ENCODE measurements around the gene HOXC10.

HOXC10 gene

DNA sequence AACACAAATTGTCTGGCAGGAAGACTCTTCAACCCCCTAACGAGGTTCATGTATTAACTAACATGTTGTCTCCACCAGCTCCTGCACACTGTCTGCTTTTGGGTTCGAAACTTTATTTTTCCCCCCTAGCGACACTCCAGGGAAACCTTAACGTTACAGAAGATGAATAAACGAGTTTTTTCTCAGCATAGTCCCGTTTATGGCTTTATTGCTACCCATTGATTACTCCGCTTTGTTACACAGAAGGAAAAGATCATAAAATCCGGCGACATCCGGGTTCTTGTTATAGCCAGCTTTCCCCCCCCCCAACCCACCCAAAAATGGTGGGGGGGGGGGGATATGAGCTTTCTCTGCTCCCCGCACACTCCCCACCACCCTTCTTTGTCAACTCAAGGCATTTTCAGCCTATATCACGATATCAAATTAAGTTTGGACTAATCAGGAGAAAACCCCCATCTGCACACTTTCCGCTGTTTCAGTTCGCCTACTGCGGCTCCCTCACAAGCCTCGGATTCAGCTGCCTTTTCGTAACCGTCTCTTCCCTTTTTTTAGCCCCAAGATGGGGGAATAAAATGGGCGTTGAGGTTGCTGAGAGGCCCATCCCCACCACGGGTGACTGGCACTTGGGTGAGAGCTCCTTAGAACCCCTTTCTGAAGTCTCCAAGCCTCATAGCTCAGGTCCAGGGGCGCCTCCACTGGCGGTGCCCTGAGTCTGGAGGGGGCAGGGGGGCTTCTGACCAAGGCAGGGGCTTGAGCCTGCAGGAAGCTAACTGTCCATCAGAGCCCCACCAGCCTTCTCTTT, 41.9 kb downstream of the HOXC10 start:
- H4K20me1 ChIP-seq = peaks cover 0 to 95% (median 80%) of the 10 kb centered on the region in 11 experiments; a peak in 17 of 22 replicates
- no peaks in the 10 kb centered on the region for H3K4me1 ChIP-seq
- H3K9me3 ChIP-seq (replicated peaks in 1 of 11) = peaks cover 0 to 14% (median 10%) of the 10 kb centered on the region in 11 experiments; a peak in 15 of 22 replicates
- TF ChIP-seq Cebpa-rat (IDR thresholded peaks at IDR 0.05) = no peak
- no peak overlapping the region for H3K27ac ChIP-seq
- H3K4me2 ChIP-seq = no peak overlapping the region
- H3K27me3 ChIP-seq = peaks cover 100% of the 10 kb centered on the region in 11 experiments
- H3K36me3 ChIP-seq = no peaks in the 10 kb centered on the region
- H3K9ac ChIP-seq = no peak overlapping the region
- no peak overlapping the region for H3K4me3 ChIP-seq

DNA sequence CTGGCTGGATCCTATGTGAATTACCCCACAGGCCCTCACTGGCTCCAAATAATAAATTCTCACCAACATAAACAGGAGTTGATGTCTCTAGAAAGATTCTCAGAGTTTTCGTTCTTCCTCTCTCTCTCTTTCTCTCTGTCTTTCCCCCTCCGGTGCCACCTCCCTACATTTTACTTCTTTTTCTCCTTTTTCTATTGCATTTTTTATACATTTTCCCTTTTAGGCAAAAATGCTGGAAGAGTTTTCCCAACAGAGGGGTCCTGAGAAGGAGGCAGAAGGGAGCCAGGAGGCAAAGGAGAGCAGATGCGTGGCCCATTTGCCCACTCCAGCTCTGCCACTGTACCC, 42.5 kb downstream of the HOXC10 start:
- no peak for TF ChIP-seq Cebpa-rat (IDR thresholded peaks at IDR 0.05)
- H3K27ac ChIP-seq = no peak overlapping the region
- H3K4me2 ChIP-seq = no peak overlapping the region
- H3K27me3 ChIP-seq = peaks cover 100% of the 10 kb centered on the region in 11 experiments
- no peak overlapping the region for H3K9ac ChIP-seq
- peaks cover 0 to 91% (median 78%) of the 10 kb centered on the region in 11 experiments; a peak in 17 of 22 replicates for H4K20me1 ChIP-seq
- peaks cover 5 to 20% (median 16%) of the 10 kb centered on the region in 11 experiments; a peak in 21 of 22 replicates for H3K9me3 ChIP-seq (replicated peaks in 1 of 11)
- H3K4me1 ChIP-seq = no peaks in the 10 kb centered on the region
- no peak overlapping the region for H3K4me3 ChIP-seq
- H3K36me3 ChIP-seq = no peaks in the 10 kb centered on the region

DNA sequence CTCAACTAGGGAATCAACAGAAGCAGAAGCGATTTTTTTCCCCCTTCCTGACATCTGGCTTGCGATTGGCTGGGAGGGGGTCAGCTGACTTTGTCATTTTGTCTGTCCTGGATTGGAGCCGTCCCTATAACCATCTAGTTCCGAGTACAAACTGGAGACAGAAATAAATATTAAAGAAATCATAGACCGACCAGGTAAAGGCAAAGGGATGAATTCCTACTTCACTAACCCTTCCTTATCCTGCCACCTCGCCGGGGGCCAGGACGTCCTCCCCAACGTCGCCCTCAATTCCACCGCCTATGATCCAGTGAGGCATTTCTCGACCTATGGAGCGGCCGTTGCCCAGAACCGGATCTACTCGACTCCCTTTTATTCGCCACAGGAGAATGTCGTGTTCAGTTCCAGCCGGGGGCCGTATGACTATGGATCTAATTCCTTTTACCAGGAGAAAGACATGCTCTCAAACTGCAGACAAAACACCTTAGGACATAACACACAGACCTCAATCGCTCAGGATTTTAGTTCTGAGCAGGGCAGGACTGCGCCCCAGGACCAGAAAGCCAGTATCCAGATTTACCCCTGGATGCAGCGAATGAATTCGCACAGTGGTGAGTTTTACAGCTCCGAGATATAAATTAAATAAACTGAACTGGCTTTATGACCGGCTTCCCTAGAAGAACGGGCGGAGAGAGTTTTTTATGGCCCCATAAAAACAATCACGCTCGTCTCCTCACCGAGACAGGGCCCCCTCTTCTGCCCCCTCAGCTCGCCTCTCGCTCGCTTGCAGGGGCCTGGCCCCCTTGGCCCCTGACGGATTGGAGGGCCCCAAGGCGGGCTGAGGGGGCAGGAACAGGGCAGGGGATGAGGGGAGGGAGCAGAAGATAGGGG, 43.6 kb downstream of the HOXC10 start, which contains the start of gene HOXC6:
HOXC6 (plus strand) TSS at position 127 of the 888 bp plus-strand sequence; CDS start at position 209, 82 bp downstream.
- Histone ChIP-seq H4K20me1 (peaks cover 0 to 87% (median 67%) of the 10 kb centered on the region in 11 experiments; a peak in 16 of 22 replicates), H3K9me3 (replicated peaks in 1 of 11) (peaks cover 17 to 31% (median 27%) of the 10 kb centered on the region in 11 experiments), H3K27ac (no peak within 1 kb of the TSS), H3K36me3 (no peaks in the 10 kb centered on the region), H3K4me1 (no peaks in the 10 kb centered on the region), H3K9ac (no peak within 1 kb of the TSS), H3K4me2 (no peak within 1 kb of the TSS), H3K4me3 (no peak within 1 kb of the TSS), H3K27me3 (peaks cover 100% of the 10 kb centered on the region in 11 experiments)
- no peak for TF ChIP-seq Cebpa-rat (IDR thresholded peaks at IDR 0.05)

DNA sequence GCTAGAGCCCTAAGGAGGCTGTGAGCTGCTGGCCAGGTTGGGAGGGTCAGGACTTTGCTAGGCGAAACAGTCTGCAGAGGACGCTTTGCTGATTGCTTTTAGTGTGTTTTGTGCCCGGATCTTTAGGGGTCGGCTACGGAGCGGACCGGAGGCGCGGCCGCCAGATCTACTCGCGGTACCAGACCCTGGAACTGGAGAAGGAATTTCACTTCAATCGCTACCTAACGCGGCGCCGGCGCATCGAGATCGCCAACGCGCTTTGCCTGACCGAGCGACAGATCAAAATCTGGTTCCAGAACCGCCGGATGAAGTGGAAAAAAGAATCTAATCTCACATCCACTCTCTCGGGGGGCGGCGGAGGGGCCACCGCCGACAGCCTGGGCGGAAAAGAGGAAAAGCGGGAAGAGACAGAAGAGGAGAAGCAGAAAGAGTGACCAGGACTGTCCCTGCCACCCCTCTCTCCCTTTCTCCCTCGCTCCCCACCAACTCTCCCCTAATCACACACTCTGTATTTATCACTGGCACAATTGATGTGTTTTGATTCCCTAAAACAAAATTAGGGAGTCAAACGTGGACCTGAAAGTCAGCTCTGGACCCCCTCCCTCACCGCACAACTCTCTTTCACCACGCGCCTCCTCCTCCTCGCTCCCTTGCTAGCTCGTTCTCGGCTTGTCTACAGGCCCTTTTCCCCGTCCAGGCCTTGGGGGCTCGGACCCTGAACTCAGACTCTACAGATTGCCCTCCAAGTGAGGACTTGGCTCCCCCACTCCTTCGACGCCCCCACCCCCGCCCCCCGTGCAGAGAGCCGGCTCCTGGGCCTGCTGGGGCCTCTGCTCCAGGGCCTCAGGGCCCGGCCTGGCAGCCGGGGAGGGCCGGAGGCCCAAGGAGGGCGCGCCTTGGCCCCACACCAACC, 44.8 kb downstream of the HOXC10 start:
- H4K20me1 ChIP-seq = peaks cover 0 to 86% (median 62%) of the 10 kb centered on the region in 11 experiments; a peak in 17 of 22 replicates
- H3K27me3 ChIP-seq = peaks cover 100% of the 10 kb centered on the region in 11 experiments
- H3K4me3 ChIP-seq = no peak overlapping the region
- no peak overlapping the region for H3K4me2 ChIP-seq
- no peaks in the 10 kb centered on the region for H3K4me1 ChIP-seq
- H3K9me3 ChIP-seq (replicated peaks in 1 of 11) = peaks cover 17 to 43% (median 27%) of the 10 kb centered on the region in 11 experiments
- TF ChIP-seq Cebpa-rat (IDR thresholded peaks at IDR 0.05) = no peak
- H3K27ac ChIP-seq = no peak overlapping the region
- no peak overlapping the region for H3K9ac ChIP-seq
- H3K36me3 ChIP-seq = no peaks in the 10 kb centered on the region

DNA sequence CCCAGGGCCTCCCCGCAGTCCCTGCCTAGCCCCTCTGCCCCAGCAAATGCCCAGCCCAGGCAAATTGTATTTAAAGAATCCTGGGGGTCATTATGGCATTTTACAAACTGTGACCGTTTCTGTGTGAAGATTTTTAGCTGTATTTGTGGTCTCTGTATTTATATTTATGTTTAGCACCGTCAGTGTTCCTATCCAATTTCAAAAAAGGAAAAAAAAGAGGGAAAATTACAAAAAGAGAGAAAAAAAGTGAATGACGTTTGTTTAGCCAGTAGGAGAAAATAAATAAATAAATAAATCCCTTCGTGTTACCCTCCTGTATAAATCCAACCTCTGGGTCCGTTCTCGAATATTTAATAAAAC, 45.5 kb downstream of the HOXC10 start:
- no peak overlapping the region for H3K9ac ChIP-seq
- no peak overlapping the region for H3K4me2 ChIP-seq
- no peak for TF ChIP-seq Cebpa-rat (IDR thresholded peaks at IDR 0.05)
- no peak overlapping the region for H3K4me3 ChIP-seq
- H3K4me1 ChIP-seq = no peaks in the 10 kb centered on the region
- peaks cover 0 to 86% (median 64%) of the 10 kb centered on the region in 11 experiments; a peak in 17 of 22 replicates for H4K20me1 ChIP-seq
- peaks cover 100% of the 10 kb centered on the region in 11 experiments for H3K27me3 ChIP-seq
- H3K36me3 ChIP-seq = no peaks in the 10 kb centered on the region
- no peak overlapping the region for H3K27ac ChIP-seq
- peaks cover 17 to 43% (median 27%) of the 10 kb centered on the region in 11 experiments for H3K9me3 ChIP-seq (replicated peaks in 1 of 11)

DNA sequence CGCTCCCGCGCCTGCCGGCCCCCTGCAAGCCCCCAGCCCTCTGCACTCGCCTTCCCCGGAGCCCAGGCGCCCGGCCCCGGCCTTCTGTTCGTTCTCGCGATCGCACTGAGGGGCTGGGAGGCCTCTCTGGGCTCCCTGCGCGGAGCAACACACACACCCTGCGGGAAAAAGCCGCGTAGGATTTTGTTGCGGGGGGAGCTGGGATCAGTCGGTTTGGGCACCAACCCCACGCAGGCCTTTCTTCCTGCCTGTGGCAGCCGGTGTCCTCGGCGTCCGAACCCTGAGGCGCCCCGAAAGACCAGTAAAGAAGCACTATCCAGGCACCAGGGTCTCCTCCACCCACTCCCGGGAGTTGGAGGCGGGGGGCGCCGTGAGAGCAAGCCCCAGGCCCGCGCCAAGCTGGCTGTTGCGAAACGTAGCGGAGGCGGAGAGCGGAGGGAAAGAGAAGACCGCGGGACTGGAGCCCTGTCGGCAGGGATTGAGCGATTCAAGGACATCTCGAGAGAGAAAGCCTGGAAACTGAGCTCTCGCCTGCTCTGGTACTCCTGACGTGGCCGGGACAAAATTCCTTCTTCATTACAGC, 46.0 kb downstream of the HOXC10 start:
- Histone ChIP-seq H3K9ac (no peak overlapping the region), H3K9me3 (replicated peaks in 1 of 11) (peaks cover 17 to 43% (median 27%) of the 10 kb centered on the region in 11 experiments), H3K36me3 (no peaks in the 10 kb centered on the region), H3K27me3 (peaks cover 100% of the 10 kb centered on the region in 11 experiments), H3K27ac (no peak overlapping the region), H3K4me3 (no peak overlapping the region), H4K20me1 (peaks cover 0 to 87% (median 64%) of the 10 kb centered on the region in 11 experiments; a peak in 17 of 22 replicates), H3K4me1 (no peaks in the 10 kb centered on the region), H3K4me2 (no peak overlapping the region)
- no peak for TF ChIP-seq Cebpa-rat (IDR thresholded peaks at IDR 0.05)

DNA sequence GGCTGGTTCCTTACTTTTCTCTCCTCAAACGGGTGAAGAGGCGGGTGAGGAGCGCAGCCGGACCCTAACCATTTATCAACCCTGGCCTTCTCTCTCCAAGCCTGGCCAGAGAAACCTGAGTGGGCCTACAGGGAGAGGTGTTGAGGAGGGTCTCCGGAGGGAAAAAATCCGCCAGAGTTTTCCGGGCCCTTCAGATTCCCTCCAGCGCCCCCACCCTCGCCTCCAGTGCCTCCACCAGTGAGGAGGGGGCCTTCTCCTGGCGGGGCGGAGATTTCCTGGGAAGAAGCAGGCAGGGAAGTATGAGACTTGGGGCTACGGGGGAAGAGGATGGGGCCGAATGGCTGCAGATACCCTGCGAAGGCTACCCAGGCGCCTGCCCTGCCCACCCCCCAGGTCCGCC, 46.5 kb downstream of the HOXC10 start:
- Histone ChIP-seq H4K20me1 (peaks cover 0 to 87% (median 60%) of the 10 kb centered on the region in 11 experiments; a peak in 17 of 22 replicates), H3K4me2 (no peak overlapping the region), H3K4me3 (no peak overlapping the region), H3K9ac (no peak overlapping the region), H3K36me3 (no peaks in the 10 kb centered on the region), H3K4me1 (peaks cover 0 to 2% (median under 1%) of the 10 kb centered on the region in 10 experiments; a peak in 8 of 20 replicates), H3K27me3 (peaks cover 100% of the 10 kb centered on the region in 11 experiments), H3K27ac (no peak overlapping the region), H3K9me3 (replicated peaks in 1 of 11) (peaks cover 17 to 43% (median 27%) of the 10 kb centered on the region in 11 experiments)
- no peak for TF ChIP-seq Cebpa-rat (IDR thresholded peaks at IDR 0.05)

DNA sequence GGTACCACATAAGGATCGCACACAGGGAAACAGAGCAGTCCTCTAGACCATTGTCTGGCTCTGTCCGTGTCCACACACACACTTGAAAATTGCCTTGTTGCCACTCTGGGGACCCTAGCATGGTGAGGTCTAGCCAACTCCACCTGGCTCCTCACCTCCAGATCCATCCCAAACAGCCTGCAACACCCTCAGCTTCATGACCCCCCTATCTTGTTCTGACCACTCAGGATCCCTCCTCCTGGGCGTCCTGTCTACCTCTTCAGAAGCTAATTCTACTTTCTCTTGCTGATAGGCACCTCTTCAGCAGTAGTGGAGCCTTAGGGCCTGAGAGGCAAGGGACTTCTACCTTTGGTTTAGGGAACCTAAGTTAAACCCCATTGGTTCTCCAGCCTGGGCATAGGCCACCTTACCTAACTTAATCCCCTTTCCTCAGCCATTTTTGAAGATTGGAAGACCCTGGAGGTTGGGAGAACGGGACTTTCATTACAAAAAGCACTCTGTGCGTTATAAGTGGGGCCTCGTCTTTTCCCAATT, 47.2 kb downstream of the HOXC10 start:
- Histone ChIP-seq H3K4me2 (no peak overlapping the region), H3K9me3 (replicated peaks in 1 of 11) (peaks cover 17 to 43% (median 27%) of the 10 kb centered on the region in 11 experiments), H3K4me3 (no peak overlapping the region; a peak in 1 of 20 replicates), H3K4me1 (peaks cover 0 to 9% (median 7%) of the 10 kb centered on the region in 10 experiments; a peak in 8 of 20 replicates), H3K9ac (no peak overlapping the region), H4K20me1 (peaks cover 0 to 89% (median 64%) of the 10 kb centered on the region in 11 experiments; a peak in 17 of 22 replicates), H3K27ac (no peak overlapping the region), H3K36me3 (no peaks in the 10 kb centered on the region), H3K27me3 (peaks cover 100% of the 10 kb centered on the region in 11 experiments)
- no peak for TF ChIP-seq Cebpa-rat (IDR thresholded peaks at IDR 0.05)

Data from BLaER1 treated with 17β-estradiol and CSF1 and Interleukin-3, amounts not matched to agents 10 nM and 100 nM (cell line).